Stimulated activated memory B cell treated with anti-CD40 and anti-IgM and Interleukin-4, amounts not matched to agents 10 μg/mL and 1 μg/mL and 100 μg/mL, for 72 hours (primary cell): Measurements from ENCODE around the gene BDKRB2.
A peak's percentile ranks its signal among the peaks of the same experiment; 100 is the strongest.

ENCODE experiments used
- ATAC-seq: fragments of 150-1000 bp; cut with Tn5 transposase; 2 replicates; pipeline ENCODE4 v1.10.0; 2021
- H3K27ac Mint-ChIP-seq: one replicate; pipeline ENCODE4 v1.8.0; 2022; ENCODE audit warnings: mild to moderate bottlenecking, mixed read lengths
- H3K27me3 Mint-ChIP-seq: one replicate; pipeline ENCODE4 v1.8.0; 2022; ENCODE audit warnings: mixed read lengths
- H3K36me3 Mint-ChIP-seq: one replicate; pipeline ENCODE4 v1.8.0; 2022; ENCODE audit warnings: mixed read lengths
- H3K4me1 Mint-ChIP-seq: one replicate; pipeline ENCODE4 v1.8.0; 2022; ENCODE audit warnings: mixed read lengths
- H3K4me3 Mint-ChIP-seq: one replicate; pipeline ENCODE4 v1.8.0; 2022; ENCODE audit warnings: mild to moderate bottlenecking, moderate library complexity, mixed read lengths
- H3K9me3 Mint-ChIP-seq: one replicate; pipeline ENCODE4 v1.8.0; 2022; ENCODE audit warnings: mixed read lengths

The BDKRB2 gene

DNA sequence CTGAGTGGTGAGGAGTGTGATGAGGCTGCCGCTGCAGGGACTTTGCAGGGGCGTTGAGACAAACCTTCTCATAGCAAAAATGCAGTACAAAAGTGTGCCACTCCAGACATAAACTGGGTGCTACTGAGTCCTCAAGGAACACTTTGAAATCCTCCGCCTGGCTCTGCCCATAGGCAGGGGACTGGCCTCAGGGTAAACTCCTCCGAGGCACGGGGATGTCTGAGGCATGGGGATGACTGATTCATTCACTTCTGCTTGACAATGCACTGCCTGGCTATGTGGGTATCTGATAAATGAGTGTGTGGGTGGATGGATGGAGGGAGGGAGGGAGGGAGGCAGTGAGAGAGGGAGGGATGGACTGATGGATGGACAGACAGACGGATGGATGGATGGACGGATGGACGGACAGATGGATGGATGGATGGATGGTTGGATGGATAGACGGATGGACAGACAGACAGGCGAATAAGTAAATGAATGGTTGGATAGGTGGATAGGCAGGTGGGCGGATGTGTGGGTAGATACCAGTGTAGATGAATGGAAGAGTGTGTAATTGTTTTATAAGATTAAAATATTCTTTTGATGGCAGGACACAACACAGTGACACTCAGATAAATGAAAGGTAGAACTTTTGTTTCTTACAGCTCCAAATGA is 2.1 kb upstream of the BDKRB2 start:
- Mint-ChIP-seq H3K4me3 (no peak overlapping the region), H3K9me3 (no peaks in the 10 kb centered on the region), H3K27ac (no peak overlapping the region)

GRCh38 chr14:96203116-96203515 is 1.5 kb upstream of the BDKRB2 start:
- Mint-ChIP-seq H3K27me3 (peaks cover 57% of the 10 kb centered on the region), H3K36me3 (no peaks in the 10 kb centered on the region), H3K4me3 (no peak overlapping the region), H3K27ac (no peak overlapping the region), H3K9me3 (no peaks in the 10 kb centered on the region), H3K4me1 (peaks cover 6% of the 10 kb centered on the region)
- ATAC-seq = no peak

More for the DNA sequence above, 2.1 kb upstream of the BDKRB2 start:
- H3K27me3 Mint-ChIP-seq = peaks cover 59% of the 10 kb centered on the region
- ATAC-seq = no peak
- peaks cover 6% of the 10 kb centered on the region for H3K4me1 Mint-ChIP-seq
- H3K36me3 Mint-ChIP-seq = no peaks in the 10 kb centered on the region

- Mint-ChIP-seq H3K4me1 (peaks cover 2% of the 10 kb centered on the region), H3K36me3 (no peaks in the 10 kb centered on the region), H3K27me3 (peaks cover 62% of the 10 kb centered on the region), H3K4me3 (no peak overlapping the region), H3K27ac (no peak overlapping the region), H3K9me3 (no peaks in the 10 kb centered on the region)
- no peak for ATAC-seq
These were observed 1.0 kb upstream of the BDKRB2 start for GRCh38 chr14:96203635-96204034.

DNA sequence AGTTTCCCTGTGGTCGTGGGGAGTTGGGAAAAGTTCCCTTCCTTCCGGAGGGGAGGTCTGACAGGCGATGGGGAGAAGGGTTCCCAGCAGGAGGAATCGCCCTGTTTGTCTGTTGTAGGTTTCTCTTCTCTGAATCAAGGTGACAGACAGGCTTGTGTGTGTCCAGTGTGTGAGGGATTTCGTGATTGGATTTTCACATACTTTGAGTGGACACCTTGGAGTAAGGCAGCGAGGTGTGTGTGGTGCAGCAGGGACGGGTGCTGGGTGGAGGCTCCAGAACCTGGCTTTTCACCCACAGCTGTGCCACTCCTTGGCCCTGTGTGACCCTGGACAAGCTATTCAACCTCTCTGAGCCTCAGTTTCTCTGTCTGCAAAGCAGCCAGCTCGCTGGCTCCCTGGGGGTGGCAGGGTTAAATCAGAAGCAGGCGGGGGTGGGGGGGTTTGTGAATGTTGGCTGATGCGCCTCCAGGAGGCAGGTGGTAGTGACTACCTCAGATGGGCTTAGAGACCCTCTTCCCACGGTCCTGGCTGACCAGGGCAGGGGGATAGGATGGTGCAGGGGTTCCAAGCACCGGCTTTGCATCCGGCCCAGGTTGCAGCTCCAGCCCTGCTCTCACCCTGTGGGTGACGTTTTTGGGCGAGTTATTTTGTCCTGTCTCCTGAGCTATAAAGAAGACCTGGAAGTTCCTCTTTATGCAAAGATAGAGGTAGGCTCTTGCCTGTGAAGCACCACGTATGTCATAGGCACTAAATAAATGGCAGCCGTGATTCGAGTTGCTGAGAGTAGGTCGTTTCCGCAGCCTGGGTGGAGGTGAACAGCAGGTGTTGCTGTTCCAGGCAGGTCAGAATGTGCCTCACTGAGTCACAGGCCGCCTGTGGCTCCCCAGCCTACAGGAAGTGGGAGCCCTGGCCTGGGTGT is 679 bp downstream of the BDKRB2 start:
- Mint-ChIP-seq H3K4me1 (no peaks in the 10 kb centered on the region), H3K27ac (no peak overlapping the region), H3K27me3 (peaks cover 70% of the 10 kb centered on the region), H3K9me3 (no peaks in the 10 kb centered on the region), H3K36me3 (no peaks in the 10 kb centered on the region), H3K4me3 (no peak overlapping the region)
- ATAC-seq = no peak

DNA sequence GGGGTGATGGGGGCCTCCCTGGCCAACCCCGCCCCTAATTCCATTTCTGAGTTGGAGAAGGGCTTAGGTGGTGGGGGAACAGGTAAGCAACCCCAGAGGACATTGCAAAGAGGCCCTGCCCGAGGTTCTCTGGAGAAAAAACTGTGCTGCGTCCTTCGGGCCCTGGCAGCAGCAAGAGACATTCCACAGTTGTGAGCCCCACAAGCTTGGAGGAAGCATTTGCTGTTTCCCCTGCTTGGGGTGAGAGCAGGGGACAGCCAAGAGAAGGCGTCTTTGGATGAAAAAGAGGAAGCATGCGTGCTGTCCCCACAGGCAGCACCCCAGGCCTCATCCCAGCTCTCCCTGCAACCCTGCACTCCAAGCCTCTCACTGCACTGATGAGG is 1.3 kb downstream of the BDKRB2 start:
- Mint-ChIP-seq H3K27me3 (peaks cover 70% of the 10 kb centered on the region), H3K27ac (no peak overlapping the region), H3K36me3 (no peaks in the 10 kb centered on the region), H3K4me3 (no peak overlapping the region), H3K4me1 (no peaks in the 10 kb centered on the region), H3K9me3 (no peaks in the 10 kb centered on the region)
- ATAC-seq = no peak

DNA sequence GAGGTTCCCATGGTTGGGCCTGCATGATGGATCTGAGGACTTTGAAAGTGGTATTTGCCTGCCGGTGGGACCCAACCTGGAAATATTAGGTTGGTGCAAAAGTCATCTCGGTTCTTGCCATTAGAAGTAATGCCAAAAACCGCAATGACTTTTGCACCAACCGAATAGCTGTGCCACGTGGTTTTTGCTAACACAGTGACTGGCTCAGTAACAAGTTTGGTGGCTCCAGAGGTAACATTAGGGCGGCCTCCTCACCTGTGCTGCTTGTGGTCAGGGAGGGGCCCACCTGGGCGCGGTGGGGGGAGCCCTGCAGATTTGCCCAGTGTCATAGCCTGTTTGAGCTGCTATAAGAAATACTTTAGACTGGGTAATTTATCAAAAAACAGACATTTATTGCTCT is 1.8 kb downstream of the BDKRB2 start:
- Mint-ChIP-seq H3K36me3 (no peaks in the 10 kb centered on the region), H3K27me3 (peaks cover 66% of the 10 kb centered on the region), H3K4me3 (no peak overlapping the region), H3K27ac (no peak overlapping the region), H3K4me1 (no peaks in the 10 kb centered on the region), H3K9me3 (peaks cover 2% of the 10 kb centered on the region)
- ATAC-seq = no peak

- no peaks in the 10 kb centered on the region for H3K36me3 Mint-ChIP-seq
- no peak overlapping the region for H3K27ac Mint-ChIP-seq
- ATAC-seq = no peak
- peaks cover 6% of the 10 kb centered on the region for H3K9me3 Mint-ChIP-seq
- no peaks in the 10 kb centered on the region for H3K4me1 Mint-ChIP-seq
- peaks cover 54% of the 10 kb centered on the region for H3K27me3 Mint-ChIP-seq
- H3K4me3 Mint-ChIP-seq = no peak overlapping the region
These were observed 3.0 kb downstream of the BDKRB2 start for GRCh38 chr14:96207686-96208085.

DNA sequence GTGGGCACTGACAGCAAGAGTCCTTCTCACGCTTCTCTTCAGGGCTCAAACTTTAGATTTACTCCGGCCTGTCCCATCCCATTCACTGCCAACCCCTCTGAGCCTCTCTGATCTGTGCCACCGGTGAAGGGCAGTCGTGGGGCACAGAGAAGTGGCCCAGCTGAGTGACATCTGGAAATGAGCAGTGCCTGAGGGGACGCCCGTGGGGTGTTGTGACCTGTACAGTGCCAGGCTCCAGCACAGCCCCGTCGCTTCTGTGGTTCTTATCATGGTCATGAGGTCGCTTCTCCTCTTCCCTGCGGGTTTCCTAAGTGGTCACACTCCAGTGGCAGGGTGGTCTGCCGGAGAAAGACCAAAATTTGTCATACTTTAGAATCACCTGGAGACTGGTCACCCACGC is 4.1 kb downstream of the BDKRB2 start:
- no peak overlapping the region for H3K4me3 Mint-ChIP-seq
- ATAC-seq = peak; percentile 18
- peaks cover 43% of the 10 kb centered on the region for H3K27me3 Mint-ChIP-seq
- no peak overlapping the region for H3K27ac Mint-ChIP-seq
- peaks cover 6% of the 10 kb centered on the region for H3K9me3 Mint-ChIP-seq
- no peaks in the 10 kb centered on the region for H3K4me1 Mint-ChIP-seq
- no peaks in the 10 kb centered on the region for H3K36me3 Mint-ChIP-seq

- Mint-ChIP-seq H3K36me3 (no peaks in the 10 kb centered on the region), H3K4me1 (no peaks in the 10 kb centered on the region), H3K27me3 (peaks cover 30% of the 10 kb centered on the region), H3K9me3 (peaks cover 6% of the 10 kb centered on the region), H3K4me3 (no peak overlapping the region), H3K27ac (no peak overlapping the region)
- ATAC-seq = no peak
These were observed 7.5 kb downstream of the BDKRB2 start for GRCh38 chr14:96212140-96212539.

GRCh38 chr14:96212896-96213295 is 8.3 kb downstream of the BDKRB2 start:
- Mint-ChIP-seq H3K4me1 (no peaks in the 10 kb centered on the region), H3K27me3 (peaks cover 24% of the 10 kb centered on the region), H3K9me3 (peaks cover 6% of the 10 kb centered on the region), H3K27ac (no peak overlapping the region), H3K36me3 (no peaks in the 10 kb centered on the region), H3K4me3 (no peak overlapping the region)
- ATAC-seq = no peak

DNA sequence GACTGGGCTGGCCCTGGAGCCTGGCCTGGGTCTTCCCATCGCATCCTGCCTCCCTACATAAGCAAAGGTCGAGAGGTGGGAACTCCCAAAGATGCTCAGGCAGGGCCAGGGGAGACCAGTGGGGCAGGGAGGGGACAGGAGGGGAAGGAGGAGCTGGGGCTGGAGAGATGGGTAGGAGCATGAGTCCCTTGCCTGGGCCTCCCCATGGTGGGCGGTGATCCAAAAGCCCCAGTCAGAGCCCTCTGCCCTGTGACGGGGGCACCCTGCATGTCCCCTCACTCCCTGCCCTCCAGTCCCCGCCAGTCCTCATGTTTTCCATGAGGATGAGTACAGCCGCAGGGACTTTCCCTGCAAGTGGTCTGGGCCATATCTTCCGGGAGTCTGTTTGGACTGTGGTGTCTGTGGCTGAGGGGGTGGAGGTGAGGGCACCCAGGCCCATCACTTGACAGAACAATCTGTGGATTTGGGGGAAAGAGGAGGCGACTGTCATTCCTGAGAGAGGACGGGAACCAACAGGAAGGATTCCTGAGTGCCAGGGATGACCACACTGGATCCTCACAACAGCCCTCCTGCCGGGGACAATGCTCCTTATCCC is 9.3 kb downstream of the BDKRB2 start:
- H3K27ac Mint-ChIP-seq = no peak overlapping the region
- H3K9me3 Mint-ChIP-seq = peaks cover 6% of the 10 kb centered on the region
- H3K36me3 Mint-ChIP-seq = no peaks in the 10 kb centered on the region
- ATAC-seq = no peak
- H3K27me3 Mint-ChIP-seq = peaks cover 16% of the 10 kb centered on the region
- no peak overlapping the region for H3K4me3 Mint-ChIP-seq
- no peaks in the 10 kb centered on the region for H3K4me1 Mint-ChIP-seq

- ATAC-seq = no peak
- no peak overlapping the region for H3K27ac Mint-ChIP-seq
- no peak overlapping the region for H3K4me3 Mint-ChIP-seq
- H3K9me3 Mint-ChIP-seq = peaks cover 6% of the 10 kb centered on the region
- no peaks in the 10 kb centered on the region for H3K36me3 Mint-ChIP-seq
- H3K4me1 Mint-ChIP-seq = no peaks in the 10 kb centered on the region
- H3K27me3 Mint-ChIP-seq = peaks cover 11% of the 10 kb centered on the region
These were observed 10.2 kb downstream of the BDKRB2 start for GRCh38 chr14:96214793-96215192.

DNA sequence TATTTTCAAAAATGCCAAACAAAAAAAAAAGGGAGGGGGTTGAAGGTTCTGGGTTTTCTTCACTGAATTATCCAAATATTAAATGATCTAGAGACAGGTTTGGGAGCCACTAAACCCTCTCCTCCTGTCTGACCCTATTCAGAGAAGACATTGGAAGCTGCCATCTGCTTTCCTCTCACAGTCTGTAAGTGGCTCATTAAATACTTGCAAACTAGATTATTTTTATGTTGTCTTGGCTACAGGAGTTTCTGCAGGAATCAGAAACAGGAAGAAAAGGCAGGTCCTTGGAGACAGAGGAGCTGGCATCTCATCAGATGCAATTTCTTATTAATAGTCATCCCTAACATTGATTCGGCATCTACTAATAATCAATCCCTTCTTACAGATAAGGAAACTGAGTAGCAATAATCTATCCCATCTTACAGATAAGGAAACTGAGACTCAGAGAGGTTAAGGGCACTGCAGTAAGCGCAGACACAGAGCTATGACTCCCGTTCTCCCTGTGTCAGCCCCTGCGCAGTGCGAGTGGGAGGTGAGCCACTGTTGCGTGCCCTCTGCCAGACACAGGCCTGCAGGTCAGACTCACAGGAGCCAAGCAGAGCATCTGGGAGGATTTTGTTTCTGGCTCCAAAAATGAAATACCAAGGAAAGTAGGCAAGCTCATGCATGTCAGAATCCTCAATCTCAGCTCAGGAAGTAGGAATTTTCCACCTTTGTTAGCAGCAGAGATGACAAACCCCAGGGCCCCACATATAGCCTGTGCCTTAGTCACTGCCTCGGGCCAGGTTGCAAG is 11.0 kb downstream of the BDKRB2 start:
- Mint-ChIP-seq H3K4me3 (no peak overlapping the region), H3K9me3 (peaks cover 6% of the 10 kb centered on the region), H3K4me1 (no peaks in the 10 kb centered on the region), H3K36me3 (no peaks in the 10 kb centered on the region), H3K27ac (no peak overlapping the region), H3K27me3 (peaks cover 17% of the 10 kb centered on the region)
- ATAC-seq = no peak

- Mint-ChIP-seq H3K36me3 (no peaks in the 10 kb centered on the region), H3K27ac (no peak overlapping the region), H3K9me3 (peaks cover 4% of the 10 kb centered on the region), H3K27me3 (peaks cover 26% of the 10 kb centered on the region), H3K4me3 (no peak overlapping the region), H3K4me1 (no peaks in the 10 kb centered on the region)
- no peak for ATAC-seq
These were observed 12.0 kb downstream of the BDKRB2 start for GRCh38 chr14:96216627-96217026.

GRCh38 chr14:96217376-96217913 is 12.8 kb downstream of the BDKRB2 start:
- Mint-ChIP-seq H3K4me1 (no peaks in the 10 kb centered on the region), H3K27ac (no peak overlapping the region), H3K9me3 (peaks cover under 1% of the 10 kb centered on the region), H3K4me3 (no peak overlapping the region), H3K27me3 (peaks cover 31% of the 10 kb centered on the region), H3K36me3 (no peaks in the 10 kb centered on the region)
- ATAC-seq = no peak
